ENCODE measurements around the gene HECW1.
"Not testable (repeated sequence)": the region's sequence is repeated elsewhere in the genome, so short reads cannot be mapped to it uniquely, and the experiment has no call there.

Gene HECW1

DNA sequence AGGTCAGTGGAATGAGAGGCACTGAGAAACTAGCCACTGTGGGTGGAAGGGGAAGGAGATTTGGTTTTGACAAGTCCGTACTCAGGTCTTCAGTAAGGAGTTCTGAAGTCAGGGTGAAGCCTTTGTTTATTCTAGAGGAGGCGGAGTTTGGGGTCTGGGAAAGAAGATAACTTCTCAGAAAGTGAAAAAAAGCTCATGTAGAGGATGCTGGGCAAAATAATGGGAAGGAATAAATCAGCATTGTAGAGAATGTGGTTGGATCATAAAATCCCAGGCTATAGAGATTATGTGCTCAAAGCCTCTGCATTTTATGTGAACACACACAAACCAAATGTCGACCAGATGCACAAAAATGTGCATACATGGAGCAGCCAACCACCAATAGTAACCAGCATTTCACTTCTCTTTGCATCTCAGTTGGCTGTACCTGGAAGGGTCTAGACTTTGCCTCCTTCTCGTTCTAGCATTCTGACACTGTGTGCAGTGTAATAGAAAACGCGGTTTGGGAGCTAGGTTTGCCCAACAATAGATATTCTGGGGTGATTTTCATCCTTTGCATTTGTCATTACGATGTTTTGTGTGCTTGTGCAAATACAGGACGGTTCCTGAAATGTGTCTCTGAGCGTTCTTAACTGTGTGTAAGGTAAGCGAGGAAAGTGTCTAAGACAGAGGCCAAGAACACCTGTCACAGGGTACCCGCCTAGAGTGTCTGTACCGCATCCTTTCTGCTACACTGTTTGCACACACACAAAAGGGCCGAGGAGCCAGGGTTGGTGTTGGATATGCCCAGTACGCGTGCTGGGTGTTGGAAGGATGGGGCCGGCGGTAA, 603 bp upstream of the HECW1 start:
- no peak for DNase-seq (ENCODE audit: low read depth)
- H3K4me3 ChIP-seq (ENCODE audit: low read depth, low read length): no peak overlapping the region

DNA sequence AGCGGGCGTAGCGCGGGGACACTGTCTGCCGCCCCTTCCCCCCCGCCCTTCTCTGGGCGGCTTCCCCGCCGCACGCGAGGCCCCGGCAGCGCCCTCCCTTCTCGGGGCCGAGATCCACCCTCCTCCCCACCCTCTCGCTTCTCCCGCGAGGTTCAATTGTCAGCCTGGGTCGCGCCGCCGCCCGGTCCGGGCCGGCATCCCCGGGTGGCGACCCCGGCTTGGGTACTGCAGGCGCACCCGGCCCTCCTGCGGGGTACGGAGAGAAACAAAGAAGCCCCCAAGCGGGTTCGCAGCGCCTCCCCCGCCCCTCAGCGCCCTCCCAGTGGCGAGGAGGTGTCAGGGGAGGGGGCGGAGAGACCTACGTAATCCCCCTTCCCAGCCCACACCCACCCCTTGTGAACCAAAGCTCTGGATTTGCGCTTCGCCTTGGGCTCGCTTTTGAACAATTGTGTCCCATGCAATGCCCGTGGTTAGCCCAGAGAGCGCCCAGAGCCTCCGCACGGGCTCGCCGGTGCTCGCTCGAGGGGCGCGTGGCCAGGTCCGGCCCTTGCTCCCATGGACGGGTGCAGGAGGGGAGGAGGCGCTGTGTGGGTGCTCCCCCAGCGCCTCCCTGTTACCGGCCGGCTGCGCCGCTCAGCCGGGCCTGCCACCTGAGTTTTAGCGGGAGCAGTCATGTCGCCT, 634 bp downstream of the HECW1 start:
- H3K4me3 ChIP-seq (ENCODE audit: low read depth, low read length): peak overlapping the region; percentile 50
- DNase-seq (ENCODE audit: low read depth): no peak

GRCh38 chr7:43113622-43114457, 1.4 kb downstream of the HECW1 start:
- no peak for DNase-seq (ENCODE audit: low read depth)
- peak overlapping the region; percentile 50 for H3K4me3 ChIP-seq (ENCODE audit: low read depth, low read length)

DNA sequence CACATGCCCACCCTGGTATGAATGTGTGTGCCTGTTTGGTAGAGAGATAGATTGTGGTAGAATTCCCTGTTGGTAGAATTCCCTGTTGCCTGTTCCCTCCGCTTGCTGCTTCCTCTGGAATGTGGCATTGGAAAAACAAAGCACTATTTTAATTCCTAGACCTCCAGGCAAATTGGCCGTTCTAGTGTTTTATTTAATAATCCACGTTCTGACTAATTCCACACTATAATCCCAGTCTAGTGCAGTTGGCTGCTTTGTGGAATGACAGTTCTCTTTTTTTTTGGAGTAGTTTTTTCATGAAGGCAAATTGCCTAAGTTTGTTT, 2.0 kb downstream of the HECW1 start:
- DNase-seq (ENCODE audit: low read depth): no peak
- no peak overlapping the region for H3K4me3 ChIP-seq (ENCODE audit: low read depth, low read length)

GRCh38 chr7:43116451-43116850, 4.0 kb downstream of the HECW1 start:
- no peak for DNase-seq (ENCODE audit: low read depth)
- H3K4me3 ChIP-seq (ENCODE audit: low read depth, low read length): no peak overlapping the region

GRCh38 chr7:43117095-43117494, 4.6 kb downstream of the HECW1 start:
- no peak for DNase-seq (ENCODE audit: low read depth)
- no peak overlapping the region for H3K4me3 ChIP-seq (ENCODE audit: low read depth, low read length)

DNA sequence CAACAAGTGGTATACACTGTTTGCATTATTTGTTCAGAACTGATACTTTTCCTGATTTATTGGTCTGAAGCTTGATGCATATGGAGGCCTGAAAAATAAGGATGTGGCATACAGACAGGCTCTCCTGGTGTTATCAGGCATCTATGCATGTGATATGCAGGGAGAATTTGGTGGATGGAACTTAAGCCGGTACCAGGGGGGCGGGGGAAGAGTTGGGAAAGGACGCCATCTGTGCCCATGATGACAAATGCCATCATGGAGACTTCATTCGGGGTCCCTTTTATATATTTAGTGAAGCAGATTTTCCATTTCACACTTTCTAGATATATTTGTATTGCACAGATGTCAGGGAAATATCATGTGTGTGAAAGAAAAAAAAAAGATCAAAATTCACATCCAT, 5.4 kb downstream of the HECW1 start:
- no peak for DNase-seq (ENCODE audit: low read depth)
- H3K4me3 ChIP-seq (ENCODE audit: low read depth, low read length): no peak overlapping the region

DNA sequence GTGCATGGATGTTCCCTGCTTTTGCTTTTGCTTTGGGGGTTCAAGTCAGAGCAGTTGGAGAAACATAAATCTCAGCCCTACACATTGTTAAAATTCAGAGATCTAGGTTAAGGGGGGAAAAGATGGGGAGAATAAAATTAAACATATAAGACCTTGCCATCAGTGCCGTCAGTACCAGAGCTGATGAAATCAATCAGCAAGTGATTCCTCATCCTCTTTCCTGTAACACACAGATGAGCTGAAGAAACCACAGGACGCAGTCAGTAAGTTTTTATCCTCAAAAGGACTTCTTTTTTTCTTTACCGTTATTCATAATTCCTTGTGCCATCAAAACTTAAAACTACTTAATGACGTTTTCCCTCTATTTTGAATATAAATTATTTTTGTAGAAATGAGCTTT, 5.9 kb downstream of the HECW1 start:
- no peak for DNase-seq (ENCODE audit: low read depth)
- H3K4me3 ChIP-seq (ENCODE audit: low read depth, low read length): no peak overlapping the region

DNA sequence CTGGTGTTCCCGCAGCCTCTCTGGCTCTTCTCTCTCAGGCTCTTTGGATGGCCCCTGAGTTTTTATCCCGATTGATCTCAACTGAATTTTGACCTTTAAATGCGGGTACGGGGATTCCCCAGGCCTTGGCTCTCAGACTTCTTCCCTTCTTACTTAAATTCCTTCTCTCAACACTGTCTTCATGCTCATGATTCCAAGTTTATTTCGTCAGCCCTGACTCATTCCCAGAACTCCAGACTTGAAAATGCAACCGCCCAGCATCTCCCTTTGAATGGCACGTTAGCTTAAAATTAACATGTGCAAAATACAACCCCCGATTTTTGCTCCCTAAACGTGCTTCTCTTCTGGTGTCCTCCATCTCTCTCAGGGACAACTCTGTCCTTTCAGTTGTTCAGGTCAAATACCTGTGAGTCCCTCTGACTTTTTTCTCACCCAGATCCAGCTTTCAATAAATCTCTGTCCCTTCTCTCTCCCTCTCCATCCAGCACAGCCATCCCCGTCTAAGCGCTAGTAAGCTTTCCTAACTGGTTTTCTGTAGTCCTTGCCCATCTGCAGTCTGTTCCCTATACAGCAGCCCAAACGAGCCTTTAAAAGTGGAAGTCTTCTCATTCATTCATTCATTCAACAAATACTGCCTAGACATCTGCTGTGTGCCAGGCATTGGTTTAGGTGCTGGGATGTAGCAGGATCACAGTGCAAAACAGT, 7.1 kb downstream of the HECW1 start:
- H3K4me3 ChIP-seq (ENCODE audit: low read depth, low read length): no peak overlapping the region
- DNase-seq (ENCODE audit: low read depth): peak; percentile 58

- no peak overlapping the region for H3K4me3 ChIP-seq (ENCODE audit: low read depth, low read length)
- no peak for DNase-seq (ENCODE audit: low read depth)
Measured at GRCh38 chr7:43121973-43122372, 9.5 kb downstream of the HECW1 start.

DNA sequence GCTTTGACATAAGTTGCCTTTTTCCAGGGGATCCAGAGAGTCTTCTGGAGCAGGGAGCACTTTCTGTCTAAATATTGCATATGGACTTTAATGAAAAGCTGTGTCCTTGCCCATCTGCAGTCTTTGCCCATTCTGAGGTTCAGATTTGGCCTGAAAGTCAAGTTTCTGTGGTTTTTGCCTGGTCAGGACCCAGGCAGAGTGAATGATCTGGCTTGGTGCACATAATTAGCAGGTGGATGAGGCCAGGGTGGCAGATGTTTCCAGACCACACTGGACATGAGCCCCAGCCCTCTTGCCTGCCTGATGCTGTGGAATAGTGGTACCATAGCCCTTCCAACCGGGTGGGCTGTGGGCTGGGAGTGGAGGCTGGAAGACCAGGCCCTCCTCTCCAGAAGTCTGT, 11.0 kb downstream of the HECW1 start:
- no peak for DNase-seq (ENCODE audit: low read depth)
- H3K4me3 ChIP-seq (ENCODE audit: low read depth, low read length): no peak overlapping the region

GRCh38 chr7:43124388-43124787, 11.9 kb downstream of the HECW1 start:
- no peak for DNase-seq (ENCODE audit: low read depth)
- no peak overlapping the region for H3K4me3 ChIP-seq (ENCODE audit: low read depth, low read length)

DNA sequence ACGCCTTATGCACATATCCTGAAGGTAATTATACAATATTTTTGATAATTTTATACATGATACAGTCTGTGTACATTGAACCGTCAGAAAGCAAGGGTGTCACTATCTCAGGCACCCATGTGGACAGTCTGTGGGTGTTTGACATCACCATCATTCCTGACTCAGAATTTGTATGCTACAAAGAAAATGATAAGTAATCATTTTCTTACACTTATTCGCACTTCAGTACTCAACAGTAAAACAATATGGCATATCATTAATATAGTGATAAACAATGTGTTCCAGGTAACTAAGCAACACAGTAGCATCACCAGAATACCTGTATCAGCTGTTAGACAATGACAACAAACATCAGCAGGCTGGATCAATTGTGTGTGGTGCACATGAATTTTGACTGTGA, 17.9 kb downstream of the HECW1 start:
- no peak for DNase-seq (ENCODE audit: low read depth)

GRCh38 chr7:43135129-43135528, 22.7 kb downstream of the HECW1 start:
- DNase-seq (ENCODE audit: low read depth): no peak
- no peak overlapping the region for H3K4me3 ChIP-seq (ENCODE audit: low read depth, low read length)

More for the DNA sequence above, 17.9 kb downstream of the HECW1 start:
- H3K4me3 ChIP-seq (ENCODE audit: low read depth, low read length): no peak overlapping the region

GRCh38 chr7:43136064-43136463, 23.6 kb downstream of the HECW1 start:
- no peak for DNase-seq (ENCODE audit: low read depth)
- no peak overlapping the region for H3K4me3 ChIP-seq (ENCODE audit: low read depth, low read length)

DNA sequence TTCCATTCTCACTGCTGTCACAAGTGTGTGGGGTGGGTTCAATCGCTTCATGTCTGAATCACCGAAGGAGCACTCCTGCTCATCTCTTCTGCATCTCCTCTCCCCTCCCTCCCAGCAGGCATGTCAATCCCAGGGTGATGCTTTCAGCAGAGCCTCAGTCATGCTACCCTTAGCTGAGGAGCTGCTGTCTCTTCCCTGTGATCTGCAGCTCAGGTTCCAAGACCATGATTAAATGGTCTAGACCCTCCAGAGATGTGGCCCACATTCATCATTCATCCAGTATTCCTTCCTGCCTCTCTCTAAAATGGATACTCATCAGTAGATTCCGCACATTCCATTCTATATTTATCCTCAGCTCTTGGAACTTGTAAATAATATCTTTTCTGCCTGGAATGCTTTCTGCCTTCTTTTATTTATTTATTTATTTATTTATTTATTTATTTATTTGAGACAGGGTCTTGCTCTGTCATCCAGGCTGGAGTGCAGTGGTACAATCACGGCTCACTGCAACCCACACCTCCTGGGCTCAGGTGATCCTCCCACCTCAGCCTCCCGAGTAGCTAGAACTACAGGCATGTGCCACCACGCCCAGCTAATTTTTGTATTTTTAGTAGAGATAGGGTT, 24.8 kb downstream of the HECW1 start:
- DNase-seq (ENCODE audit: low read depth); H3K4me3 ChIP-seq (ENCODE audit: low read depth, low read length): not testable (repeated sequence)

GRCh38 chr7:43137811-43138210, 25.4 kb downstream of the HECW1 start:
- no peak overlapping the region for H3K4me3 ChIP-seq (ENCODE audit: low read depth, low read length)
- DNase-seq (ENCODE audit: low read depth): no peak

- H3K4me3 ChIP-seq (ENCODE audit: low read depth, low read length): no peak overlapping the region
Measured at GRCh38 chr7:43138710-43139109, 26.3 kb downstream of the HECW1 start.

DNA sequence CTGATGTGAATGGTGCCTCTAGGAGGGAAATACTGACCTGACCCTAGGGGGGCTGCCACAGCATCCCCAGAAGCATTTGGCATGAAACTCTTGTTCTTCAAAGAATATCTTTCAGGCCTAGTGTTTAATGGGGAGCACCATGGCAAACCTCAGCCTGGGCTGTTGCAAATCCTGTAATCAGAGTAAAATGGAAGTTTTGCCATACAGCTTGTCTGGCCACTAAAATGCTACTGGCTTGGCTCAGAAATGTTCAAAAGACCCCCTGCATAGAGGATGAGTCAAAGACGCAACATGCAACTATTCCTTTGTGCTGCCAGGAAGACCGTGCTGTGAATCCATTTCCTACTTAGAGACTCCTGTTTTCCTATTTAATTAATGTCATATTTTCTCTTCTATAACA, 26.7 kb downstream of the HECW1 start:
- DNase-seq (ENCODE audit: low read depth): peak; percentile 79
- no peak overlapping the region for H3K4me3 ChIP-seq (ENCODE audit: low read depth, low read length)

More at GRCh38 chr7:43138710-43139109, 26.3 kb downstream of the HECW1 start:
- DNase-seq (ENCODE audit: low read depth): no peak

Data from skeletal muscle cell (primary cell).